HG03097 (cell line): ENCODE data around the gene AMPH.
A peak's percentile ranks its signal among the peaks of the same experiment; 100 is the strongest.
"Not testable (repeated sequence)": the region's sequence is repeated elsewhere in the genome, so short reads cannot be mapped to it uniquely, and the experiment has no call there.

Source experiments
- ATAC-seq: cut with Tn5 transposase; IDR thresholded peaks from one replicate; pipeline ENCODE4 v1.9.1; 2021; ENCODE audit not compliant: unreplicated experiment, low FRiP score

The AMPH gene

GRCh38 chr7:38411404-38411803 is 219.8 kb downstream of the AMPH start:
- ATAC-seq, result no peak

GRCh38 chr7:38410056-38410455 is 221.1 kb downstream of the AMPH start:
- no peak for ATAC-seq

- no peak for ATAC-seq
Observed at GRCh38 chr7:38409531-38409930, 221.6 kb downstream of the AMPH start.

GRCh38 chr7:38398725-38399321 is 232.3 kb downstream of the AMPH start:
- no peak for ATAC-seq

GRCh38 chr7:38396852-38397251 is 234.3 kb downstream of the AMPH start:
- ATAC-seq, result no peak

GRCh38 chr7:38395921-38396552 is 235.1 kb downstream of the AMPH start:
- not testable (repeated sequence) for ATAC-seq

GRCh38 chr7:38394660-38395059 is 236.5 kb downstream of the AMPH start:
- no peak for ATAC-seq

- no peak for ATAC-seq
Observed at GRCh38 chr7:38393874-38394273, 237.3 kb downstream of the AMPH start.

GRCh38 chr7:38391751-38392150 is 239.4 kb downstream of the AMPH start:
- no peak for ATAC-seq

GRCh38 chr7:38385682-38386081 is 245.5 kb downstream of the AMPH start:
- no peak for ATAC-seq

- ATAC-seq, result no peak
Observed at GRCh38 chr7:38383281-38383680, 247.9 kb downstream of the AMPH start.

GRCh38 chr7:38382684-38383083 is 248.5 kb downstream of the AMPH start:
- no peak for ATAC-seq

- ATAC-seq, result no peak
Observed at GRCh38 chr7:38375453-38375852, 255.7 kb downstream of the AMPH start.

GRCh38 chr7:38374507-38374906 is 256.7 kb downstream of the AMPH start:
- ATAC-seq, result no peak

GRCh38 chr7:38373155-38373554 is 258.0 kb downstream of the AMPH start:
- ATAC-seq, result no peak

- ATAC-seq, result no peak
Observed at GRCh38 chr7:38372290-38372689, 258.9 kb downstream of the AMPH start.

GRCh38 chr7:38369816-38370493 is 261.2 kb downstream of the AMPH start:
- ATAC-seq, result peak; percentile 75

GRCh38 chr7:38368191-38368605 is 263.0 kb downstream of the AMPH start:
- ATAC-seq, result peak; percentile 39

- ATAC-seq, result peak; percentile 54
Observed at GRCh38 chr7:38367301-38367890, 263.8 kb downstream of the AMPH start.

GRCh38 chr7:38363379-38363778 is 267.8 kb downstream of the AMPH start:
- ATAC-seq, result not testable (repeated sequence)

- ATAC-seq, result peak; percentile 37
Observed at GRCh38 chr7:38362611-38363237, 268.4 kb downstream of the AMPH start.
